H1 (cell line): ENCODE data around the gene CELF2. TPM values are rescaled to one million over a fixed set of nuclear protein-coding genes. Genes with fewer than 3 reads are reported as not detected.

ENCODE experiments used
- TAF1 ChIP-seq: IDR thresholded peaks from 2 replicates; pipeline ENCODE4 v1.6.1; 2011; ENCODE audit warnings: mild to moderate bottlenecking, low read depth, low read length
- polyA plus RNA-seq, 7 experiments: library from polyadenylated mRNA; depleted of rRNA in 3 of 7; stranded (reverse) in 5 of 7; unstranded in 2 of 7; fragments of >200 nt in 5 of 7; fragments of 200-250 nt in 2 of 7; gene quantifications; 1 replicate in 5 of 7; 2 replicates in 1 of 7; 4 replicates in 1 of 7; pipeline versions ENCODE4 v1.2.1 to v1.2.3, GENCODE V29; 2011 to 2013; ENCODE audit warnings: missing spikeins in 2 of 7, mixed read lengths in 2 of 7
- total RNA-seq: library from RNA; stranded (reverse); fragmentation: NEBNext Ultra II Directional; extraction: Animal tissue kit (Norgen Biotek cat#: 25700); gene quantifications from 2 replicates; pipeline ENCODE4 v1.2.1, GENCODE V29; 2021

CELF2 gene
- total and polyA plus RNA-seq, 2 of the 8 experiments (the other 6 are each of a cell fraction or from before 2014, with no cell fraction given): 18.3 to 22.7 TPM

DNA sequence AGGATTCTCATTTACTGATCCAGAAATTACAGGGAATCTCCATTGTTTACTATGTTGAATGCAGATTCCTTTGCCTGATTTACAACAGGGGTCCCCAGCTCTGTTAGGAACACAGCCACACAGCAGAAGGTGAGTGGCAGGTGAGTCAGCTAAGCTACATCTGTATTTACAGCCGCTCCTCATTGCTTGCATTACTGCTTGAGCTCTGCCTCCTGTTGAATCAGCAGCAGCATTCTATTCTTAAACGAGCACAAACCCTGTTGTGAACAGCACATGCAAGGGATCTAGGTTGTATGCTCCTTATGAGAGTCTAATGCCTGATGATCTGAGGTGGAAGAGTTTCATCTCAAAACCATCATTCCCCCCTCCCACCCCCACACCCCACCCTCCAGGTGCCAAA, 23.3 kb upstream of the CELF2 start (continued):
- no peak for TF ChIP-seq TAF1
- TF ChIP-seq, all 59 proteins: peak for 0
